ENCODE results near the gene PANX2.
A peak's percentile ranks its signal among the peaks of the same experiment; 100 is the strongest.

The PANX2 gene

GRCh38 chr22:50171965-50172421 lies 1.5 kb downstream of the PANX2 start:
- no peak for DNase-seq (ENCODE audit: low read depth)

DNA sequence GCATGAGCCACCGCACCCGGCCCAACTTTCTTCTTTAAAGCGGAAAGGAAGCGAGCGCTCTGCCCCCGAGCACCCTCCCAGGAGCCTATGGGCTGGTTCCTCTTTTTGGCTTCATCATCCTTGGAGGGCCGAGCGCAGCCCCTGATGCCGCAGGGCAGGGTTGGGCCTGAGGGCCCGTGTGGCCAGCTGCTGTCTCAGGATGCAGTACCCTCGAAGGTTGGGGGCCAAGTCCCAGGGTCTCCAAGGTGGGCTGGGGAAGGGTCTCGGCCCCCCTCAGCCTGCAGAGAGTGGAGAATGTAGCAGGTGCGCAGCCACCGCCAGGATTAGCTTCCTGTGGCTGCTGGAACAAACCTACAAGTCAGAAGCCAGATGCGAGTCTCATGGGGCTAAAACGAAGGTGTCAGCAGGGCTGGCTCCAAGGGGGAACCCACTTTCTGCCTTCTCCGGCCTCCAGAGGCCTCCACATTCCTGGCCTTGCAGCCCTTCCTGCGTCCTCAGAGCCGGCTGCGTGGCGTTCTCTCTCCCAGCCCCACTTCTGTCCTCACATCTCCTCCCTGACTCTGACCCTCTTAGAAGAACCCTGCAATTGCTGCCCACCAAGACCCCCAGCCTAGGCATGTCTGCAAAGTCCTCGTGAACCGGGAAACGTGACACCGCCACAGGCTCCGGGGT lies 2.9 kb downstream of the PANX2 start:
- no peak for DNase-seq (ENCODE audit: low read depth)

- DNase-seq (ENCODE audit: low read depth): no peak
Observed at GRCh38 chr22:50173983-50174355, 3.4 kb downstream of the PANX2 start.

GRCh38 chr22:50174382-50175190 lies 4.1 kb downstream of the PANX2 start:
- DNase-seq (ENCODE audit: low read depth): no peak

DNA sequence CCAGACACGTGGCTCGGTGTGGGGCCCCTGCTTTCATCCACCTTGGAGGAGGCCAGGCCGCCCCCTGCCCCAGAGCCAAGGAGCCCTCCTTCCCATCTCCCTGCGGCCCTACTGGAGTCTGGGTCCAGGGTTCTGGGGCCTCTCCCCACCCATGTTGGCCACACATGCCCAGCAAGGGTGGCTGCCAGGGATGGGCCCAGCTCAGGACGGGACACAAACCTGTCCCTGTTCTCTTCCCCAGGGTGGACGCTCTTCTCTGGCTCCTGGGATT lies 4.6 kb downstream of the PANX2 start:
- DNase-seq (ENCODE audit: low read depth): no peak

GRCh38 chr22:50175921-50176849 lies 5.7 kb downstream of the PANX2 start:
- DNase-seq (ENCODE audit: low read depth): no peak

GRCh38 chr22:50176850-50177536 lies 6.5 kb downstream of the PANX2 start:
- no peak for DNase-seq (ENCODE audit: low read depth)

DNA sequence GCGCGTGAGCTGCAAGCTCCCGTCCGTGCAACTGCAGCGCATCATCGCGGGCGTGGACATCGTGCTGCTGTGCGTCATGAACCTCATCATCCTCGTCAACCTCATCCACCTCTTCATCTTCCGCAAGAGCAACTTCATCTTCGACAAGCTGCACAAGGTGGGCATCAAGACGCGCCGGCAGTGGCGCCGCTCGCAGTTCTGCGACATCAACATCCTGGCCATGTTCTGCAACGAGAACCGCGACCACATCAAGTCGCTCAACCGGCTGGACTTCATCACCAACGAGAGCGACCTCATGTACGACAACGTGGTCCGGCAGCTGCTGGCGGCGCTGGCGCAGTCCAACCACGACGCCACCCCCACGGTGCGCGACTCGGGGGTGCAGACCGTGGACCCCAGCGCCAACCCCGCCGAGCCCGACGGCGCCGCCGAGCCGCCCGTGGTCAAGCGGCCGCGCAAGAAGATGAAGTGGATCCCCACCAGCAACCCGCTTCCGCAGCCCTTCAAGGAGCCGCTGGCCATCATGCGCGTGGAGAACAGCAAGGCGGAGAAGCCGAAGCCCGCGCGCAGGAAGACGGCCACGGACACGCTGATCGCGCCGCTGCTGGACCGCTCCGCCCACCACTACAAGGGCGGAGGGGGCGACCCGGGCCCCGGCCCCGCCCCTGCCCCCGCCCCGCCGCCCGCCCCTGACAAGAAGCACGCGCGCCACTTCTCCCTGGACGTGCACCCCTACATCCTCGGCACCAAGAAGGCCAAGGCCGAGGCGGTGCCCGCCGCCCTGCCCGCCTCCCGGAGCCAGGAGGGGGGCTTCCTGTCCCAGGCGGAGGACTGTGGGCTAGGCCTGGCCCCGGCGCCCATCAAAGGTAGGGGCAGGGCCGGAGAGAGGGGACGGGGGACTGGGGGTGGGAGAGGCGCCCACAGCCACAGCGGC lies 7.3 kb downstream of the PANX2 start:
- no peak for DNase-seq (ENCODE audit: low read depth)

- DNase-seq (ENCODE audit: low read depth): no peak
Observed at GRCh38 chr22:50178471-50178864, 7.9 kb downstream of the PANX2 start.

GRCh38 chr22:50178871-50179869 lies 8.6 kb downstream of the PANX2 start:
- no peak for DNase-seq (ENCODE audit: low read depth)

DNA sequence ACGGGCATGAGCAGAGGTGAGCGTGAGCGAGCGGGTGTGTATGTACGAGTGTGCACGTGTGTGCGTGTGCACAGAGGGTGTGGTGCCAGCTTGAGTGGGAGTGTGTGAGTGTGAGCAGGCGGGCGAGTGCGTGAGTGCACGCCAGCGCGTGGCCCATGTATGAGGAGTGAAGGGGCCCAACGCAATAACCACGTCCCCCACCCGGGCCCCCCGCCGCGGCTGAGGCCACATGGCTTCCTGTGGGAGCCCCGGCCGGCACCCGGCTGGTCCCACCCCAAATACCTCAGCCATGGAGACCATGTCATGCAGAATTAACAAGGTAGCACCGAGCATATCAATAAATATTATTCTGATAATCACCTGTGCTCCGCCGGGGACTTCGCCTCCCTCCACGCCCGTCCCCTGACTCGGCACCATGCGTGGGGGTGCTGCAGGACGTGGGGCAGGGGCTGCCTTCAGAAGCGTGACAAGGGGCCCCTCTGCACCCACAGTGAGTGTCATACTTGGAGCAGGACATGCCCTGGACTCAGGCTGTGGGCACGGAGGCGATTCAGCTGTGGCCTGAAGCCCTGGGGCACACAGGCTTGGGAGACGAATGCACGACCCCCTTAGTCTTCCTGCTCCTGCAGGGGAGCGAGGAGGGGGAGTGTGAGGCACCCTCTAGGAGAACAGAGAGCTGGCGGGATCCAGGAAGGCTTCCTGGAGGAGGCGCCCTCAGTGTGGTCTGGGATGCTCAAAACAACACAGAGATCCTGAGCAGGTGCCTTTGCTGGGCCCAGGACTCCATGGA lies 9.6 kb downstream of the PANX2 start:
- DNase-seq (ENCODE audit: low read depth): no peak

GRCh38 chr22:50180727-50181521 lies 10.4 kb downstream of the PANX2 start:
- no peak for DNase-seq (ENCODE audit: low read depth)

DNA sequence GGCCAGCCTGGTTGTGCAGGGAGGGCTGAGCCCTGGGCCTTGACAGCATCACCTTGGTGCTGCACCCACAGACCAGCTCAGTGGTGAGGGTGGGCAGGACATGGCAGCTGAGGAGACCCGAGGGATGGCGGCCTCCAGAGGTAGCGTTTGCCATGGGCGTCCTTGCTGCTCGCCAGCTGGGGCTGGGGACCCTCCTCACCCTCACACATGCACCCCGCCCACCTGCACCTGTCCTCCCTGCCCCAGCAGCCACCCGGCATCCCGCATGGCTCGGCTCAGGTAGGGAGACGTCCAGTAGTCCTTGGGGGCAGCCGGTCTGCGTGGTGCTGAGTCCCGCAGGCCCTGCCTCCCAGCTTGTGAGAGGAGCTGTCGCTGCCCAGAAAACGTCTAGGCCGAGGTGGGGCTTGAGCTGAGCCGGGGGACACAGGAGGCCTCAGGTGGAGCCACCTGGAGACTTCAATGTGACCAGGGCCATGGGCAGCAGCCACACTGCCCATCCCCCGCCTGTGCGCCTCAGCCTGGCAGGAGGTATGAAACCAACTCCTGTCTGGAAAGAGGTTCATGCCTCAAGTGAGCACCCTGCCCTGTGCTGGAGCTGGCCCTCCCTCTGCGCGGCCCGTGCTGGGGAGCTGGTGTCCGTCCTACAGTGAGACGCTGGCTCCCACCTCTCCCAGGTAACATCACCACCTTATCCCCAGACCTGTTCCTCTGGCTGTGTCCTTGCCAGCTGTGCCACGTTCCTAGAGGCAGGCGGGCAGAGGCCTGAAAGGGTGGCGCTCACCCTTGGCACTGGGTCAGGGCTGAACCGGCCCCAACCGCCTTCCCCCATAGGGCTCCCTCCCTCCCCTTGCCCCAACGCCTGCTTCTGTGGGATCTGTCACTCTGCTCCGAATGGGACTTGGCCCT lies 11.9 kb downstream of the PANX2 start:
- DNase-seq (ENCODE audit: low read depth): no peak

- no peak for DNase-seq (ENCODE audit: low read depth)
Observed at GRCh38 chr22:50183141-50183971, 12.8 kb downstream of the PANX2 start.

DNA sequence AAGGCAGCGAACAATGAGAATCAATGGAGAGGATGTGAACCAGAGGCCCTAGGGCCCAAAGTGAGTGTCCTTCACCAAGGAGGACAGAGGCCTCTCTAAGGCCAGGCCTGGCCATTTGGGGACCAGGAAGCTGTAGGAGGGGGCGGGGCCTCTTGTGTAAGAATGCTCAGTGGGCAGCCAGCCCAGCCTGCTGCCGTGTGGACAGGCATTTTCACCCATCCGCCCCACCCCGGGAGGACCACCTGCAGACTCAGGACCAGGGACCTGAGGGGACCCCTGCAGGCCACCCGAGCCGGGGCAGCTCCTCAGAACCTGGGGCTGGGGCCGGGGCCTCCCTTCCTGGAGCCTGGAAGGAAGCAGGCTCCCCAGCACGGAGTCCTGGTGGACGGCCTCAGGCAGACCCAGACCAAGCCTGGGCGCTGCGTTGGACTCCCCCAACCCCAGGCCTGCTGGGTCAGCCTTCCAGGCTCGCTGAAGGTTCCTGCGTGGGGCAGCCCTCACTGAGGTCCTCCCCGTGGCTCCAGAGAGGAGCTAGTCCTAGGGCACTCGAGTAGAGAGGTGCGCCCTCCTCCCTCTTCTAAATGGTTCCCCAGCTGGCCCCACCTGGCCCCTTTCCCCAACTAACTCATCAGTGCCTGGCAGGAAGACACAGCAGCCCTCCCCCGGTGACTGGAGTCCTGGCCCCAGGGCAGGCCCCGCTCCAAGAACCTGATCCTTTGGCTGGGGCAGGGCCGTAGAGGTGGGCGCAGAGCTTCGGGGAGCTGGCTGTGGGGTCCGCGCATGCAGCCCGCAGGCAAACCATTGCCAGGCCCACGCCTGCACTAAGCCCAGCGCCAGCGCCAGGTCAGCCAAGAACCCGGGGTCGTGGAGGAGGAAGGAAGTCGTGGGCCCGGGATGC lies 13.7 kb downstream of the PANX2 start:
- DNase-seq (ENCODE audit: low read depth): peak; percentile 57

Data from fibroblast of gingiva (primary cell).